SK-N-SH (cell line): Measurements from ENCODE around the gene BRSK1. TPM values are rescaled to one million over a fixed set of nuclear protein-coding genes. Genes with fewer than 3 reads are reported as not detected.

Experiments used
- CTCF ChIA-PET: fragments of 300-600, 350-600 bp; formaldehyde crosslinking; extraction: SDS; loops from one replicate; lab custom pipeline; 2021; lab: Yijun Ruan, JAX
- POLR2A ChIA-PET: fragments of 350-600 bp; sonication (Branson Sonifier 250); formaldehyde crosslinking; extraction: SDS; loops from one replicate; lab custom pipeline; 2020; ENCODE audit warnings: antibody characterized with exemption, inconsistent platforms; lab: Yijun Ruan, JAX
- DNase-seq: peaks from one replicate; pipeline ENCODE4 v3.0.0; 2012
- H2AFZ ChIP-seq: fragments of 200-600 bp; sonication (generic); 2 replicates; pipeline ENCODE4 v1.8.1; 2016; ENCODE audit warnings: antibody characterized with exemption, mild to moderate bottlenecking, low read depth
- H3F3A ChIP-seq: fragments of 200-600 bp; sonication (generic); replicated peaks from 2 replicates; pipeline ENCODE3; 2016; ENCODE audit warnings: antibody characterized with exemption, mild to moderate bottlenecking; ENCODE audit not compliant: insufficient read depth
- H3K27ac ChIP-seq, 2 experiments: fragments of 200-500 bp in 1 of 2; fragments of 200-600 bp in 1 of 2; sonication (Bioruptor generic) in 1 of 2; sonication (generic), shearing (Covaris generic) in 1 of 2; 2 replicates each; pipeline versions ENCODE4 v1.5.1 to v1.6.1; 2014 to 2016; ENCODE audit warnings: low read depth in 2 of 2, inconsistent platforms in 1 of 2, low read length in 1 of 2, mild to moderate bottlenecking in 1 of 2, mixed read lengths in 1 of 2
- H3K27me3 ChIP-seq: fragments of 200-600 bp; sonication (generic), shearing (Covaris generic); 2 replicates; pipeline ENCODE4 v1.6.1; 2016; ENCODE audit warnings: mixed run types; ENCODE audit not compliant: insufficient read depth
- H3K36me3 ChIP-seq, 2 experiments: fragments of 200-500 bp in 1 of 2; fragments of 200-600 bp in 1 of 2; sonication (Bioruptor generic) in 1 of 2; sonication (generic) in 1 of 2; replicated peaks in 1 of 2; 2 replicates each; pipeline versions ENCODE3 to v1.5.1; 2014 to 2016; ENCODE audit warnings: low read length in 1 of 2, mild to moderate bottlenecking in 1 of 2; ENCODE audit not compliant: insufficient read depth in 2 of 2, control insufficient read depth in 1 of 2
- H3K4me1 ChIP-seq, 2 experiments: fragments of 200-500 bp in 1 of 2; fragments of 200-600 bp in 1 of 2; sonication (Bioruptor generic) in 1 of 2; sonication (generic), shearing (Covaris generic) in 1 of 2; 2 replicates each; pipeline versions ENCODE4 v1.5.1 to v1.6.1; 2014 to 2016; ENCODE audit warnings: low read depth in 1 of 2, low read length in 1 of 2, mixed run types in 1 of 2; ENCODE audit not compliant: insufficient read depth in 2 of 2, control insufficient read depth in 1 of 2
- H3K4me2 ChIP-seq: fragments of 200-600 bp; sonication (generic), shearing (Covaris generic); 2 replicates; pipeline ENCODE4 v1.6.1; 2017; ENCODE audit warnings: mixed run types
- H3K4me3 ChIP-seq, 2 experiments: fragments of 200-500 bp in 1 of 2; fragments of 200-600 bp in 1 of 2; sonication (Bioruptor generic) in 1 of 2; sonication (generic), shearing (Covaris generic) in 1 of 2; 2 replicates each; pipeline versions ENCODE4 v1.5.1 to v1.8.1; 2014 to 2016; ENCODE audit warnings: low read depth in 2 of 2, inconsistent platforms in 1 of 2, low read length in 1 of 2, mild to moderate bottlenecking in 1 of 2, mixed read lengths in 1 of 2, moderate library complexity in 1 of 2
- H3K79me2 ChIP-seq: fragments of 200-600 bp; sonication (generic); 2 replicates; pipeline ENCODE4 v1.8.1; 2017; ENCODE audit warnings: mild to moderate bottlenecking; ENCODE audit not compliant: insufficient read depth
- H3K9ac ChIP-seq: fragments of 200-600 bp; sonication (generic); 2 replicates; pipeline ENCODE4 v1.6.1; 2017; ENCODE audit warnings: mixed run types
- H3K9me2 ChIP-seq: fragments of 200-600 bp; sonication (generic); 2 replicates; pipeline ENCODE4 v1.6.1; 2017; ENCODE audit warnings: mixed run types
- H3K9me3 ChIP-seq: fragments of 200-600 bp; sonication (generic); 2 replicates; pipeline ENCODE4 v1.6.1; 2017; ENCODE audit warnings: mixed run types, mild to moderate bottlenecking, moderate library complexity
- H4K20me1 ChIP-seq: fragments of 200-600 bp; sonication (generic); 2 replicates; pipeline ENCODE4 v1.6.1; 2017; ENCODE audit warnings: mild to moderate bottlenecking, mixed run types; ENCODE audit not compliant: insufficient read depth
- GATA2 ChIP-seq: sonication (generic); formaldehyde crosslinking; IDR thresholded peaks from 2 replicates; pipeline ENCODE4 v1.5.0; 2020; ENCODE audit warnings: mild to moderate bottlenecking, missing genetic modification reagents
- IRF3 ChIP-seq: fragments of 150-350 bp; IDR thresholded peaks from 2 replicates; pipeline ENCODE4 v1.6.1; 2016; ENCODE audit warnings: mild to moderate bottlenecking, low read depth, low read length
- JUND ChIP-seq: IDR thresholded peaks from 2 replicates; pipeline ENCODE4 v1.4.0; 2012
- MXI1 ChIP-seq: IDR thresholded peaks from 2 replicates; pipeline ENCODE4 v1.6.1; 2012; ENCODE audit warnings: mild to moderate bottlenecking, low read depth, low read length, improper control_type of control experiment
- RCOR1 ChIP-seq: fragments of 150-350 bp; IDR thresholded peaks from 2 replicates; pipeline ENCODE4 v1.6.1; 2017; ENCODE audit warnings: antibody characterized with exemption, low read length
- RFX5 ChIP-seq: IDR thresholded peaks from 2 replicates; pipeline ENCODE4 v1.6.1; 2012; ENCODE audit warnings: mild to moderate bottlenecking, improper control_type of control experiment, low read length
- USF1 ChIP-seq: IDR thresholded peaks from 2 replicates; pipeline ENCODE4 v1.4.0; 2012; ENCODE audit warnings: low read depth, borderline replicate concordance
- YY1 ChIP-seq: IDR thresholded peaks from 2 replicates; pipeline ENCODE4 v1.4.0; 2012; ENCODE audit warnings: low read depth, mild to moderate bottlenecking
- WGBS: methylation state at CpG from one replicate; pipeline ENCODE4 v1.1.6; 2017; ENCODE audit warnings: low lambda C conversion rate; 5-methylcytosine and 5-hydroxymethylcytosine counted together
- polyA plus RNA-seq, 3 experiments: library from polyadenylated mRNA; depleted of rRNA; stranded (reverse); fragments of >200 nt; gene quantifications; 2 replicates each; pipeline ENCODE4 v1.2.3, GENCODE V29; 2012

Gene BRSK1
- polyA plus RNA-seq, 1 of the 3 experiments (the other 2 are of a cell fraction): 49.7 TPM

- ChIA-PET POLR2A (interaction anchor here (0.9 to 3.3 kb wide), 7 partner anchors 8 to 160 kb away, joined by 3 to 11 read pairs (median 5); partner anchors contain the start of genes PPP6R1, TMEM86B and UBE2S), CTCF (interaction anchor here (1.0 to 1.2 kb wide), 2 partner anchors 10 to 53 kb away, joined by 3 to 5 read pairs; no protein-coding TSS in a partner anchor)
- H3K9me3 ChIP-seq: no peaks in the 10 kb centered on the region
- H2AFZ ChIP-seq: no peak overlapping the region
- peak; percentile 69 for DNase-seq
- H3K9ac ChIP-seq: no peak overlapping the region
- no peak overlapping the region for H3K4me2 ChIP-seq
- H3K27ac ChIP-seq: peak overlapping the region in 1 of 2 experiments; percentile 36; a peak in 1 of 4 replicates
- H3K4me3 ChIP-seq: no peak overlapping the region
- H3K4me1 ChIP-seq: peaks cover 0 to 23% of the 10 kb centered on the region in 2 experiments; a peak in 1 of 4 replicates
- H4K20me1 ChIP-seq: peaks cover 68% of the 10 kb centered on the region
- 73% methylated on average over 5 of the region's 10 CpGs for WGBS
- no peaks in the 10 kb centered on the region for H3K9me2 ChIP-seq
- H3K27me3 ChIP-seq: no peaks in the 10 kb centered on the region
- TF ChIP-seq JUND (no peak), MXI1 (peak; percentile 27; the same call in 1 of the 2 replicates)
- H3F3A ChIP-seq: no peaks in the 10 kb centered on the region
- H3K79me2 ChIP-seq: peaks cover 62% of the 10 kb centered on the region
- H3K36me3 ChIP-seq: peaks cover 4 to 13% of the 10 kb centered on the region in 2 experiments
Observed at GRCh38 chr19:55248166-55248675, 35.6 kb upstream of the BRSK1 start.

- Histone ChIP-seq H3K9ac (no peak overlapping the region), H3K36me3 (peaks cover 4 to 13% of the 10 kb centered on the region in 2 experiments), H3K27me3 (no peaks in the 10 kb centered on the region), H3K27ac (peak overlapping the region in 1 of 2 experiments; percentile 30; a peak in 1 of 4 replicates), H3K9me3 (no peaks in the 10 kb centered on the region), H3F3A (no peaks in the 10 kb centered on the region), H3K4me1 (peaks cover 0 to 23% of the 10 kb centered on the region in 2 experiments; a peak in 1 of 4 replicates), H3K4me2 (no peak overlapping the region), H2AFZ (no peak overlapping the region), H4K20me1 (peaks cover 73% of the 10 kb centered on the region), H3K4me3 (no peak overlapping the region), H3K9me2 (no peaks in the 10 kb centered on the region), H3K79me2 (peaks cover 67% of the 10 kb centered on the region)
- TF ChIP-seq RFX5 (no peak), RCOR1 (no peak), YY1 (no peak), GATA2 (CRISPR knock-in tag) (no peak)
- POLR2A ChIA-PET: interaction anchor here (0.9 to 3.3 kb wide), 7 partner anchors 8 to 159 kb away, joined by 3 to 11 read pairs (median 5); partner anchors contain the start of genes PPP6R1, TMEM86B and UBE2S
- WGBS: 85% methylated on average over 4 of the region's 9 CpGs
- peak; percentile 43 for DNase-seq
- CTCF ChIA-PET: interaction anchor here (1.2 kb wide), 1 partner anchor 53 kb away, joined by 3 read pairs; no protein-coding TSS in a partner anchor
Observed at GRCh38 chr19:55248704-55249103, 35.1 kb upstream of the BRSK1 start.

GRCh38 chr19:55249841-55250240, 34.0 kb upstream of the BRSK1 start:
- Histone ChIP-seq H3K4me1 (peaks cover 0 to 23% of the 10 kb centered on the region in 2 experiments; a peak in 1 of 4 replicates), H3K9ac (no peak overlapping the region), H2AFZ (no peak overlapping the region), H3K9me3 (no peaks in the 10 kb centered on the region), H3K27me3 (no peaks in the 10 kb centered on the region), H3F3A (no peaks in the 10 kb centered on the region), H3K4me3 (no peak overlapping the region), H3K79me2 (peaks cover 78% of the 10 kb centered on the region), H3K36me3 (peaks cover 4 to 7% of the 10 kb centered on the region in 2 experiments), H4K20me1 (peaks cover 85% of the 10 kb centered on the region), H3K9me2 (no peaks in the 10 kb centered on the region), H3K27ac (no peak overlapping the region), H3K4me2 (no peak overlapping the region)
- TF ChIP-seq USF1 (no peak), RCOR1 (no peak), IRF3 (no peak)
- DNase-seq: no peak
- ChIA-PET POLR2A (no interaction called here), CTCF (interaction anchor here (0.6 to 1.2 kb wide), 2 partner anchors 52 to 576 kb away, joined by 3 read pairs; no protein-coding TSS in a partner anchor)
- 92% methylated on average over 4 of the region's 11 CpGs for WGBS
